Cardiac muscle cell (in vitro differentiated cells and primary cell): ENCODE data around the gene INPP5A. TPM values are rescaled to one million over a fixed set of nuclear protein-coding genes. Genes with fewer than 3 reads are reported as not detected.
"Not testable (repeated sequence)": the region's sequence is repeated elsewhere in the genome, so short reads cannot be mapped to it uniquely, and the experiment has no call there.

Experiments used
- DNase-seq, 2 donors: peaks; one replicate each; pipeline versions ENCODE4 v3.0.0 to v3.0.0-alpha.2; 2010 to 2017; ENCODE audit warnings: low read depth in 1 of 2, low spot score in 1 of 2
- H3K27ac ChIP-seq: fragments of 200-600 bp; sonication (generic); 2 replicates; pipeline ENCODE4 v1.5.1; 2016
- H3K27me3 ChIP-seq: fragments of 200-600 bp; sonication (generic); 2 replicates; pipeline ENCODE4 v1.6.0; 2016; ENCODE audit warnings: control low read depth
- H3K36me3 ChIP-seq: fragments of 200-600 bp; sonication (generic); 2 replicates; pipeline ENCODE4 v1.5.1; 2016; ENCODE audit warnings: control low read depth
- H3K4me1 ChIP-seq: fragments of 200-600 bp; sonication (generic); 2 replicates; pipeline ENCODE4 v1.8.1; 2017; ENCODE audit warnings: low read depth, mild to moderate bottlenecking, mixed run types
- H3K4me3 ChIP-seq: fragments of 200-600 bp; sonication (generic); 2 replicates; pipeline ENCODE4 v1.5.1; 2016; ENCODE audit warnings: mild to moderate bottlenecking
- H3K9me3 ChIP-seq: fragments of 200-600 bp; sonication (generic); 2 replicates; pipeline ENCODE4 v1.5.1; 2017; ENCODE audit warnings: low read depth, mild to moderate bottlenecking, control low read depth
- polyA plus RNA-seq: library from polyadenylated mRNA; unstranded; fragments of >200 nt; fragmentation: Nextera tagmentation; extraction: Ambion mirVana; gene quantifications from 2 replicates; pipeline ENCODE4 v1.2.1, GENCODE V29; 2016
- total RNA-seq: library from RNA; depleted of rRNA; stranded (reverse); fragments of >200 nt; gene quantifications from 2 replicates; pipeline ENCODE4 v1.2.3, GENCODE V29; 2016
- TF ChIP-seq, protein P1 (sequence below): IDR thresholded peaks from 2 replicates; pipeline ENCODE4 v1.5.1; 2012; ENCODE audit warnings: low read depth, mild to moderate bottlenecking, low read length

Gene INPP5A
- total and polyA plus RNA-seq, 2 experiments from 2014 or later, result 87.0 to 90.4 TPM

DNA sequence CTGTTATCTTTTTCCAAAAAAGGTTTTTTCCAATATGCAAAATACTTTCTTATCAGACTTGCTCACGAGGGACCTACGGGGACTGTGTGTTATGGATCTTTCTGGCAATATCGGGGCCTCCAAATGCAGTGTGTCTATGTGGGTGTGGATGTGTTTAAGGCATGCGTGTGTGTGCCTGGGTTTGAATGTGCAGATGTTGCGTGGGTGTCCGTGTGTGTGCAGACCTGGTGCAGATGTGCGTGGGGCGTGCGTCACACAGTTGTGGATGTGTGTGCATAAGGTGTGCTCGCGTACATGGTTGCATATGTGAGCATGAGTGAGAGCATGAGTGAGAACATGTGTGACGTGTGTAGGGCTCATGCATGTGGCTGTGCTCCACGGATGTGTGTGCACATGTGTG is 228.7 kb downstream of the INPP5A start:
- H3K27me3 ChIP-seq, result no peaks in the 10 kb centered on the region
- H3K27ac ChIP-seq, result no peak overlapping the region
- H3K36me3 ChIP-seq, result no peaks in the 10 kb centered on the region
- H3K4me3 ChIP-seq, result no peak overlapping the region
- TF ChIP-seq, protein P1, sequence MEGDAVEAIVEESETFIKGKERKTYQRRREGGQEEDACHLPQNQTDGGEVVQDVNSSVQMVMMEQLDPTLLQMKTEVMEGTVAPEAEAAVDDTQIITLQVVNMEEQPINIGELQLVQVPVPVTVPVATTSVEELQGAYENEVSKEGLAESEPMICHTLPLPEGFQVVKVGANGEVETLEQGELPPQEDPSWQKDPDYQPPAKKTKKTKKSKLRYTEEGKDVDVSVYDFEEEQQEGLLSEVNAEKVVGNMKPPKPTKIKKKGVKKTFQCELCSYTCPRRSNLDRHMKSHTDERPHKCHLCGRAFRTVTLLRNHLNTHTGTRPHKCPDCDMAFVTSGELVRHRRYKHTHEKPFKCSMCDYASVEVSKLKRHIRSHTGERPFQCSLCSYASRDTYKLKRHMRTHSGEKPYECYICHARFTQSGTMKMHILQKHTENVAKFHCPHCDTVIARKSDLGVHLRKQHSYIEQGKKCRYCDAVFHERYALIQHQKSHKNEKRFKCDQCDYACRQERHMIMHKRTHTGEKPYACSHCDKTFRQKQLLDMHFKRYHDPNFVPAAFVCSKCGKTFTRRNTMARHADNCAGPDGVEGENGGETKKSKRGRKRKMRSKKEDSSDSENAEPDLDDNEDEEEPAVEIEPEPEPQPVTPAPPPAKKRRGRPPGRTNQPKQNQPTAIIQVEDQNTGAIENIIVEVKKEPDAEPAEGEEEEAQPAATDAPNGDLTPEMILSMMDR, result no peak
- H3K4me1 ChIP-seq, result no peaks in the 10 kb centered on the region
- no peak for DNase-seq
- H3K9me3 ChIP-seq, result no peaks in the 10 kb centered on the region

GRCh38 chr10:132768346-132769248 is 231.0 kb downstream of the INPP5A start:
- no peak for DNase-seq
- no peaks in the 10 kb centered on the region for H3K36me3 ChIP-seq
- H3K4me3 ChIP-seq, result no peak overlapping the region
- no peak overlapping the region for H3K27ac ChIP-seq
- no peaks in the 10 kb centered on the region for H3K9me3 ChIP-seq
- TF ChIP-seq, protein P1, result no peak
- H3K27me3 ChIP-seq, result no peaks in the 10 kb centered on the region
- H3K4me1 ChIP-seq, result no peaks in the 10 kb centered on the region

- TF ChIP-seq, protein P1, result no peak
- Histone ChIP-seq H3K4me1 (no peaks in the 10 kb centered on the region), H3K4me3 (no peak overlapping the region), H3K9me3 (no peaks in the 10 kb centered on the region), H3K36me3 (no peaks in the 10 kb centered on the region), H3K27me3 (no peaks in the 10 kb centered on the region), H3K27ac (no peak overlapping the region)
- no peak for DNase-seq
Measured at GRCh38 chr10:132770061-132771021, 232.8 kb downstream of the INPP5A start.

GRCh38 chr10:132772816-132773215 is 235.2 kb downstream of the INPP5A start:
- not testable (repeated sequence) for H3K4me1 ChIP-seq, DNase-seq, H3K36me3 ChIP-seq, H3K9me3 ChIP-seq, H3K27ac ChIP-seq, H3K27me3 ChIP-seq, H3K4me3 ChIP-seq

- H3K9me3 ChIP-seq, result no peaks in the 10 kb centered on the region
- peaks cover 3% of the 10 kb centered on the region for H3K36me3 ChIP-seq
- TF ChIP-seq, protein P1, result no peak
- no peak overlapping the region for H3K4me3 ChIP-seq
- no peak overlapping the region for H3K27ac ChIP-seq
- no peak for DNase-seq
- H3K27me3 ChIP-seq, result no peaks in the 10 kb centered on the region
- H3K4me1 ChIP-seq, result no peaks in the 10 kb centered on the region
Measured at GRCh38 chr10:132774181-132774901, 236.8 kb downstream of the INPP5A start.
